DOHH2 (cell line): Measurements from ENCODE around the gene USH1G.

Experiments
- CTCF ChIP-seq: fragments of 200-600 bp; sonication (generic); IDR thresholded peaks from one replicate; pipeline ENCODE4 v1.5.1; 2014; ENCODE audit warnings: antibody characterized with exemption, mild to moderate bottlenecking, low read depth, low read length; ENCODE audit not compliant: poor library complexity, severe bottlenecking
- EZH2phosphoT487 ChIP-seq: fragments of 200-600 bp; sonication (generic); IDR thresholded peaks from 2 replicates; pipeline ENCODE4 v1.6.1; 2017; ENCODE audit warnings: borderline replicate concordance, mild to moderate bottlenecking, antibody characterized with exemption, low read length, moderate library complexity, mixed read lengths

GRCh38 chr17:74870512-74870911 is 52.5 kb downstream of the USH1G start:
- TF ChIP-seq CTCF (no peak), EZH2phosphoT487 (no peak)
